ENCODE results near the gene AK4. TPM values are rescaled to one million over a fixed set of nuclear protein-coding genes. Genes with fewer than 3 reads are reported as not detected.
A peak's percentile ranks its signal among the peaks of the same experiment; 100 is the strongest.

AK4 gene
- total RNA-seq, 1 donor from 2014 or later, result 4.6 TPM

DNA sequence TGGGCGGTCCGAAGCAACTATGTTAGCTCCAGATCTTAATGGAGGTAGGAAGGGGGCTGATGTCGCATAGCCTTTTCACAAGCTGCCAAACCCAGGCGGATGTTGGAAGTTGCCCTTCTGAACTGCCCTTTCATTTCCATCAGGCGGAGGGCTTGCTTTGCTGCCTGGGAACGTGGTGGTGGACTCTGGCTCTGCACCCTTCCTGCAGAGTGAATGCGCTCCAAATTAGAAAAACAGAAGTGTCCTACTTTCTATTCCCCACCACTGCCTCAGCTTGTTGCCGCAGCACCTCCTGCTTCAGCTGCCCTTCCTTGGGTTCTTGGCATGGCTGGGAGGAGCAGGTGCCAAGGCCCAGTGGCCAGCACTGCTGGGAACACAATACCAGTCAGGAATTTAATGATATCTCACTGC is 60.6 kb downstream of the AK4 start:
- DNase-seq (no peak), ATAC-seq (no peak)
- H3K4me1 ChIP-seq, result no peaks in the 10 kb centered on the region
- TF ChIP-seq, protein P1, sequence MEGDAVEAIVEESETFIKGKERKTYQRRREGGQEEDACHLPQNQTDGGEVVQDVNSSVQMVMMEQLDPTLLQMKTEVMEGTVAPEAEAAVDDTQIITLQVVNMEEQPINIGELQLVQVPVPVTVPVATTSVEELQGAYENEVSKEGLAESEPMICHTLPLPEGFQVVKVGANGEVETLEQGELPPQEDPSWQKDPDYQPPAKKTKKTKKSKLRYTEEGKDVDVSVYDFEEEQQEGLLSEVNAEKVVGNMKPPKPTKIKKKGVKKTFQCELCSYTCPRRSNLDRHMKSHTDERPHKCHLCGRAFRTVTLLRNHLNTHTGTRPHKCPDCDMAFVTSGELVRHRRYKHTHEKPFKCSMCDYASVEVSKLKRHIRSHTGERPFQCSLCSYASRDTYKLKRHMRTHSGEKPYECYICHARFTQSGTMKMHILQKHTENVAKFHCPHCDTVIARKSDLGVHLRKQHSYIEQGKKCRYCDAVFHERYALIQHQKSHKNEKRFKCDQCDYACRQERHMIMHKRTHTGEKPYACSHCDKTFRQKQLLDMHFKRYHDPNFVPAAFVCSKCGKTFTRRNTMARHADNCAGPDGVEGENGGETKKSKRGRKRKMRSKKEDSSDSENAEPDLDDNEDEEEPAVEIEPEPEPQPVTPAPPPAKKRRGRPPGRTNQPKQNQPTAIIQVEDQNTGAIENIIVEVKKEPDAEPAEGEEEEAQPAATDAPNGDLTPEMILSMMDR (IDR thresholded peaks at IDR 0.05), result no peak
- no peaks in the 10 kb centered on the region for H3K36me3 ChIP-seq
- no peaks in the 10 kb centered on the region for H3K27me3 ChIP-seq
- H3K27ac ChIP-seq, result no peak overlapping the region
- no peaks in the 10 kb centered on the region for H3K9me3 ChIP-seq
- H3K4me3 ChIP-seq, result no peak overlapping the region
- intact Hi-C loops (cut with DNase I), result loop anchor here (10.0 kb wide), 1 partner anchor 134 kb away; no protein-coding TSS in a partner anchor

GRCh38 chr1:65209005-65209885 is 61.2 kb downstream of the AK4 start:
- Histone ChIP-seq H3K36me3 (no peaks in the 10 kb centered on the region), H3K4me3 (no peak overlapping the region), H3K4me1 (no peaks in the 10 kb centered on the region), H3K27ac (no peak overlapping the region), H3K9me3 (no peaks in the 10 kb centered on the region), H3K27me3 (no peaks in the 10 kb centered on the region)
- DNase-seq (no peak), ATAC-seq (peak; percentile 76)
- intact Hi-C loops (cut with DNase I), result loop anchor here (10.0 kb wide), 1 partner anchor 134 kb away; no protein-coding TSS in a partner anchor
- TF ChIP-seq, protein P1 (IDR thresholded peaks at IDR 0.05), result peak; percentile 67

GRCh38 chr1:65210325-65210724 is 62.3 kb downstream of the AK4 start:
- TF ChIP-seq, protein P1 (IDR thresholded peaks at IDR 0.05), result no peak
- no peaks in the 10 kb centered on the region for H3K9me3 ChIP-seq
- H3K4me1 ChIP-seq, result no peaks in the 10 kb centered on the region
- intact Hi-C loops (cut with DNase I), result no loop called here
- H3K27ac ChIP-seq, result no peak overlapping the region
- ATAC-seq, result no peak
- no peaks in the 10 kb centered on the region for H3K27me3 ChIP-seq
- H3K36me3 ChIP-seq, result no peaks in the 10 kb centered on the region
- DNase-seq, result no peak
- no peak overlapping the region for H3K4me3 ChIP-seq

DNA sequence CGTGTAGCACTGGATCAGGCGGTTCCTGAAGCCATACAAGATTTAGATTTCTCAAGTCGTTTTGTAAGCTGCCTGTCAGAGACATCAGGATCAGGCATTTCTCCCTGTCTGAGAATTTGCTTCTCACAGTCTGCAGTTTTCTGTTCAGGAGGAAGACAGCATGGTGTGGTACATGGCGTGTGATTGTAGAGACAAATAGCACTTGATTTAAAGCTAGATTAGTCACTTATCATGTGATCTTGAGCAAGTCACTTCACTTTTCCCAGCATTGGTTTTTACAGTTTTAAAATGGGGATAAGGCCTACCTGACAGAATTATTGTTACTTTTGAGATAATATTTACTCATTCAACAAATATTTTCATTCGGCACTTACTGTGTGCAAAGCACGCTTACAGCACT is 63.3 kb downstream of the AK4 start:
- Histone ChIP-seq H3K4me1 (no peaks in the 10 kb centered on the region), H3K36me3 (no peaks in the 10 kb centered on the region), H3K27ac (no peak overlapping the region), H3K9me3 (no peaks in the 10 kb centered on the region), H3K27me3 (no peaks in the 10 kb centered on the region), H3K4me3 (no peak overlapping the region)
- DNase-seq (no peak), ATAC-seq (no peak)
- intact Hi-C loops (cut with DNase I), result no loop called here
- TF ChIP-seq, protein P1 (IDR thresholded peaks at IDR 0.05), result no peak

DNA sequence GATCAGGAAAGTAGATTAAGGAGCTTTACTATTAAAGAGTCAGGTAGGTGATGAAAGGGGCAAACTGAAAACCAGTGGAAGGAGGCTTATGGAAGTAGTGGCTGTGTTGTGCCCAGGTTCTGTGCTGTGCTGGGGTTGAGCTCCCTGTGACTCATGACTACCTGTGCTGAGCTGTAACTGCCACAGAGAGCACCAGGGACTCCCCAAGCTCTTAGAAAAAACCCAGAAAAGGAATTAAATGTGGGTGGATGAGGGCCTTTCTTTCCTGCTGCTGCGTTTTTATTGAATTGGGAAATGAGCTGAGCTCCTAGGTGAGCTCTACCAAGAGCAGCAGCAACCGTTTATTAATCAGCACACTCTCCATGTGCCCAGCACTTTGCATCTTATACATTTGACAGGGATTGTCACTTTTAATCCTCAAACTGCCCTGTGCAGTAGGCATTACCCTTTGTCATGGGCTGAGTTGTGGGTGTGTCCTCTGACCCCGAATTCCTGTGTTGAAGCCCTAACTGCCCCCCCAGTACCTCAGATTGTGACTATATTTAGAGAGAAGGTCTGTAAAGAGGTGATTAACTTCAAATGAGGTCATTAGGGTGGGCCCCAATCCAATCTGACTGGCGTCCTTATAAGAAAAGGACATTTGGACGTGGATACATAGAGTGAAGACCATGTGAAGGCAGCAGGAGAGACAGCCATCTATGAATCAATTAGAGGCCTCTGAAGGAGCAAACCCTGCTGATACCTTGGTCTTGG is 65.4 kb downstream of the AK4 start:
- TF ChIP-seq, protein P1 (IDR thresholded peaks at IDR 0.05), result no peak
- Histone ChIP-seq H3K36me3 (no peaks in the 10 kb centered on the region), H3K27ac (no peak overlapping the region), H3K27me3 (no peaks in the 10 kb centered on the region), H3K4me3 (no peak overlapping the region), H3K4me1 (no peaks in the 10 kb centered on the region), H3K9me3 (no peaks in the 10 kb centered on the region)
- no peak for ATAC-seq
- intact Hi-C loops (cut with DNase I), result no loop called here
- no peak for DNase-seq

All from upper lobe of right lung (tissue), 1 donor.